GM19324 (cell line): ENCODE measurements around the gene ATP7A.
"Not testable (repeated sequence)": the region's sequence is repeated elsewhere in the genome, so short reads cannot be mapped to it uniquely, and the experiment has no call there.

Source experiments
- ATAC-seq: cut with Tn5 transposase; IDR thresholded peaks from one replicate; pipeline ENCODE4 v1.9.1; 2021; ENCODE audit warnings: mild to moderate bottlenecking, moderate library complexity; ENCODE audit not compliant: unreplicated experiment, low FRiP score

Gene ATP7A

DNA sequence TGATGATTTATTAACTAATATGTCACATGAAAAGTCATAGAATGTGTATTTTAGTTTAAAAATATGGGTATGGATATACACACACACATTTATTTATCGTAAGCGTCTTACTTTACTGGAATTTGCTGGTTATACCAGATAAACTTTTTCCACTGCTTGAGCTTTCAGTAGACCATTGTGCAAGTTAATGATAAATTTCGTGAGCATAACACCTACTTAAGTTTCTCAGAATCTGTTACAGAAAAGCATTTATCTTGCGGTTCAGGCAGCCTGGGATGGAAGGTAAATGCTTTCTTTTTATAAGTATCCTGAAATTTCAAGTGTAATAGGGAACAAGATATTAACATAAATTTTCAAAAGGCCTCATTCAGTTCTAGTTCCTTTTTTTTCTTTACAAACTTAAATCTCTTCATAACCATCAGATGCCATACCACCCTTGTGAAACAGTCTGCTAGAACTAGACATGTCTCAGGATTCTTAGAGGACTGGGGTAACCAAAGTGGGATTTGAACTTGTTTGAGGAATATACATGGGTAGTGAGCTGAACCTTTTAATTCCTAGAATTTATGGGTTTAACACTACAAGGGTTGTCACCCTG lies 27.7 kb downstream of the ATP7A start:
- ATAC-seq: no peak

GRCh38 chrX:77945031-77945430 lies 34.5 kb downstream of the ATP7A start:
- not testable (repeated sequence) for ATAC-seq

DNA sequence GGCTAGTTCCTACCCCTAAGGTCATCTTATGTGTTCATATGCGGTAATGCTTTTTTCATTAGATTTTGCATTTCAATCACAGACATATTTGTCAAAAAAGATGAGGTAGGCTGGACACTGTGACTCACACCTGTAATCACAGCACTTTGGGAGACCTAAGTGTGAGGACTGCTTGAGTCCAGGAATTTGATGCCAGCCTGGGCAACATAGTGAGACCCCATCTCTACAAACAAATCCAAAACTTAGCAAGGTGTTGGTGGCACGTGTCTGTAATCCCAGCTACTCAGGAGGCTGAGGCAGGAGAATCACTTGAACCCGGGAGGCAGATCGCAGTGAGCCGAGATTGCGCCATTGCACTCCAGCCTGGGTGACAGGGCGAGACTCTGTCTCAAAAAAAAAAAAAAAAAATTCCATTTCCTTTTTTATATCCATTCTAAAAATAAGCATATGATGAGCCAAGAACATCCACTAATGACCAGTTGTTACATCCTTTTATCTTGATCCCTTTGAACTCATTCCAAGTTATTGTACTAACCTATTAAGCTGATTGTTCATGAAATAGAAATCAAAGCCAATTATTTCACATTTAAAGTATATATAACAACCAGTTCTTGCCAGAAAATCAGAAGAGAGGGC lies 35.5 kb downstream of the ATP7A start:
- no peak for ATAC-seq

DNA sequence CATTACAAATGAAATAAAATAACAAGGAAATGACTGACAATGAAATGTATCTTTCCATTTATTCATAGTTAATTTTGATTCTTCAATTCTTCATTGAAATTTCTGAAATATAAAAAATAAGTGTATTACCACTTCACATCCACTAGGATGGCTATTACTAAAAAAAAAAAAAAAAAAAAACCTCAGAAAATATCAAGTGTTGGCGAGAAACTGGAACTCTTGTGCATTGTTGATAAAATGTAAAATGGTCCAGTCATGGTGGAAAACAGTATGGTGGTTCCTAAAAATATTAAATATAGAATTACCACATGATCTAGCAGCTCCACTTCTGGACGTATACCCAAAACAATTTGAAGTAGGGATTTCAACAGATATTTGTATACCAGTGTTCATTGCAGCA lies 36.1 kb downstream of the ATP7A start:
- ATAC-seq: no peak

DNA sequence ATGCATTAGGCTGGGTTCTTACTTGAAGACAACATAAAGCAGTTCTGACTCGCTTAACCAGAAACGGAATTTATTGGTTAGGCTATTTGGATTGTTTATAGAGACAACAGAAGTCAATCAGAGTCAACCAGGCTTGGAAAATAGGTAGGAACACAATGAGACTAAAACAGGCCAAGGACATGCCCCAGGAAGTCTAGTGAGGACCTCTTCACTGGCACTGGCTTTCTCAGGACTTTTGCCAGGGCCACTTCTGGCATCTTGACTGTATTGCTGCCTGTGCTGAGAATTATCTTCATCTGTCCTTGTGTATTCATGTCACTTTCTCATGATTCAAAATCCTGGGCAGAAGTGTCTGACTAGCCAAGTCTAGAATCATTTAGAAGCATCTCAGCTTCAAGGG lies 39.3 kb downstream of the ATP7A start:
- ATAC-seq: no peak

DNA sequence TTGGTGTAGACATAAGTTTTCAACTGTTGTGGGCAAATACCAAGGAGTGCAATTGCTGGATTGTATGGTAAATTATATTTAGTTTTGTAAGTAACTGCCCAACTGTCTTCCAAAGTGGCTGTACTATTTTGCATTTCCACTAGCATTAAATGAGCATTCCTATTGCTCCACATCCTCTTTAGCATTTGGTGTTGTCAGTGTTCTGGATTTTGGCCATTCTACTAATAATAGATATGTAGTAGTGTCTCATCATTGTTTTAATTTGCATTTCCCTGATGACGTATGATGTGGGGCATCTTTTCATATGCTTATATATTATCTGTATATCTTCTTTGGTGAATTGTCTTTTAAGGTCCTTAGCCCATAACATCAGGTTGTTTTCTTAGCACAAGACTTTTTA lies 41.7 kb downstream of the ATP7A start:
- no peak for ATAC-seq

GRCh38 chrX:77953302-77953701 lies 42.8 kb downstream of the ATP7A start:
- ATAC-seq: no peak

- no peak for ATAC-seq
These were observed 43.2 kb downstream of the ATP7A start for GRCh38 chrX:77953708-77954107.

DNA sequence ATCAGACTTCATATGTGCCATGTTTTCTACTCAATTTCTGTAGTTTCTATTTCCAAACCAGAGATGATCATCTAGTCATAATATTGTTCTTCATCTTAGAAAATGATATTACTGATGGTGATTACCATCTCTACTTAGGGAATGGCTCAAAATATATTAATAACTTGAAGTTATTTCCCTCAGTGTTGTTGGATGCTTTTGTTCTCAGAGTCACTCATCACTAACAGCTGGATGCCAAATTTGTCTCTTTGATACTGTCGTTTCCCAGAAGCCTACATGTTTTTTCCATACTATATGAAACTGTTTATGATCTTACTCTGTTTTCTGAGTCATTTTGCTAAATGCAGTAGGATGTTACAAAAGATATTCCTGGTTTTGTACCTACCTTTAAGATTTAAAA lies 50.1 kb downstream of the ATP7A start:
- no peak for ATAC-seq

DNA sequence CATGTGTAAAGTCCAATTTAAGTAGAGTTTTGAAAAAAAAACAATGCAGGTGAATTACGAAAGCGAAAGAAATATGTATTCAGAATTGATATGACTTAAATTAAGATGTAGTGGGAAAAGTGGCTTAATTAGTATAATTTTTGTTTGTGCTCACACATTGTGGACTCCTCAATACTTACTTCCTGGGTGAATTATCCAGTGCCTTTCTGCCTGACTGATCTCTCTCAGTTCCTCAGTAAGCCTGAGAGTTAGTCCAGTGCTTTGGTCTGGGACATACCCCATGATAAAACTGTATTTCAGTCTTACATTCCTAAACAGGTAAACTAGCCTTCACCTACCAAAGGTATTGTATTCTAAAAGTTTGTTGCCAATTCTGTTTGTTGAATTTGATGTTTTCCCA lies 50.6 kb downstream of the ATP7A start:
- ATAC-seq: no peak

DNA sequence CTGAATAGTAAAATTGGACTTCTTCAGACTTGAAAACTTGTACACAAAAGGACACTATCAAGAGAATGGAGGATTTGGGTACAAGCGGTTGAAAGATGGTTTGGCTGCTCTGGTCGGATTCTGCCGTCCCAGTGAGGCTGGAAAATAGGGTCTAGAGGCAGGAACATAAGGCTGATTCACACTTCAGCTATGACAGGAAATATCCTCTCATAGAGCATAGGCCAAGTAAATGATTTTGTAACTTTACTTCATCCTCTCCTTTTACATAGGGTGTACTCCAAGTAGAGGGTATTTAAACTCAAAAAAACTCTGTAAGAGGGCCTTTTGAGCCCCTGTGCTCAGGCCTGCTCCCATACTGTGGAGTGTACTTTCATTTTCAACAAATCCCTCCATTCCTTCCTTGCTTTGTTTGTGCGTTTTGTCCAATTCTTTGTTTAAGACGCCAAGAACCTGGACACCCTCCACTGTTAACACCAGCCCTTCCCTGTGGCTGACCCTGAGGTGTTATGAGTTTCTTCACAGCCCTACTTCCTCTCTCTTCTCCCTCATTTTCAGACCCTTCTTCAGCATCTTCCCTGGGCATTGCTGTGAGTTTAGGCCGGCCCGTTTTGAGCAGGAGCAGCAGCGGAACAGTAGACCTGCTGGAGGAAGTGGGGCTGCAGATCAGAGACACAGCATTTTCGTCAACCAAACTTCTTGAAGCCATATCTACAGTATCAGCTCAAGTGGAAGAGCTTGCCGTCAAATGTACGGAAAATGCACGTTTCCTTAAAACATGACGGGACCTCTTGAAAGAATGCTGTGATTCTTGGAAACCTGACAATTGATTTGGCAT lies 51.8 kb downstream of the ATP7A start:
- ATAC-seq: no peak

DNA sequence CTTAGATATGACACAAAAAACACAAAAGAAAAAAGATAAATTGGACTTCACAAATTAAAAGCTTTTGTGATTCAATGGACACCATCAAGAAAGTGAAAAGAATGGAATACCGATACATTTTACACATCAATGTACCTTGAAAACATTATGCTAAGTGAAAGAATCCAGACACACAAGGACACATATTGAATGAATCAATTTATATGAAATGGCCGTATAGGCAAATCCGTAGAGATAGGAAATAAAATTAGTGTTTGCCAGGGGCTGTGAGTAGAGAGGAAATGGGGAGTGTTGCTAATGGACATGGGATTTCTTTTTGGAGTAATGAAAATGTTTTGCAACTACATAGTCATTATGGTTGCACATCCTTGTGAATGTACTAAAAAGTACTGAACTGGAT lies 55.9 kb downstream of the ATP7A start:
- ATAC-seq: no peak

DNA sequence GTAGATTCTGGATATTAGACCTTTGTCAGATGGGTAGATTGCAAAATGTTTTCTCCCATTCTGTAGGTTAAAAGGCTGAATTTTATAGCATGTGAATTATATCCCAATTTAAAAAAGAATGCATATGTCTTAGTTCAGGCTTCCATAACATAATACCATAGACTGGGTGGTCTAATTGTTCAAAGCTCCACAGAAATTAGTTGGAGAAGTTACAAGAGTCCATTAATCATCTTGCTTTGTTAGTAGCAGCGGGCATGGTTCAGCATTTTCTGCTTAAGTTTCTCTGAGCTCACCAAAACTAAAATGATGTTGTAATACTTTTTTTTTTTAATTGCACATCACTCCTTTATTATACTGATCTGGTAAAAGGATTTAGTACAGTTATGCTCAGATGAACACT lies 57.1 kb downstream of the ATP7A start:
- ATAC-seq: no peak

DNA sequence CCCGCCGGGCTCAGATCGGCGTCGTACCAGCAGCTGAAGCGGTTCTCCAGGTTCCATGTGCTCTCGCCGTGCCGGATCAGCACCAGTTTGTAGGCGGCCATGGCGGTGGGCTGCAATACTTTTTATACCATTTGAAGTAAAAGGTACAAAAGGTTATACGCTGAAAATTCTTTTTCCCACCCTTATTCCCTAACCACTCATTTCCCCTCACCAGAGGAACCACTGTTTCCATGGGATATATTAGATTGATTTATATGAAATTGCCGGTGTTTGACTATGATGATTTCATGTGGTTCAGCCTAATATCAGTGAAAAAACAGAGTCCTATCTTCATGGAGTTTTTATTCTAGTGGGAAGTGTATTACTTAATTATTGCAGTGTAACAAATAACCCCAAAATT lies 59.0 kb downstream of the ATP7A start, which contains the start of gene PGAM4:
Gene PGAM4 (minus strand): TSS at position 101 of the 400 bp plus-strand sequence. CDS start 0 bp downstream, at position 101.
- no peak for ATAC-seq

- no peak for ATAC-seq
These were observed 65.3 kb downstream of the ATP7A start for GRCh38 chrX:77975755-77976154.

GRCh38 chrX:77977095-77977494 lies 66.6 kb downstream of the ATP7A start:
- no peak for ATAC-seq

GRCh38 chrX:77977518-77977917 lies 67.0 kb downstream of the ATP7A start:
- no peak for ATAC-seq

GRCh38 chrX:77979870-77980269 lies 69.4 kb downstream of the ATP7A start:
- ATAC-seq: no peak

- ATAC-seq: no peak
These were observed 101.4 kb downstream of the ATP7A start for GRCh38 chrX:78011846-78012245.

DNA sequence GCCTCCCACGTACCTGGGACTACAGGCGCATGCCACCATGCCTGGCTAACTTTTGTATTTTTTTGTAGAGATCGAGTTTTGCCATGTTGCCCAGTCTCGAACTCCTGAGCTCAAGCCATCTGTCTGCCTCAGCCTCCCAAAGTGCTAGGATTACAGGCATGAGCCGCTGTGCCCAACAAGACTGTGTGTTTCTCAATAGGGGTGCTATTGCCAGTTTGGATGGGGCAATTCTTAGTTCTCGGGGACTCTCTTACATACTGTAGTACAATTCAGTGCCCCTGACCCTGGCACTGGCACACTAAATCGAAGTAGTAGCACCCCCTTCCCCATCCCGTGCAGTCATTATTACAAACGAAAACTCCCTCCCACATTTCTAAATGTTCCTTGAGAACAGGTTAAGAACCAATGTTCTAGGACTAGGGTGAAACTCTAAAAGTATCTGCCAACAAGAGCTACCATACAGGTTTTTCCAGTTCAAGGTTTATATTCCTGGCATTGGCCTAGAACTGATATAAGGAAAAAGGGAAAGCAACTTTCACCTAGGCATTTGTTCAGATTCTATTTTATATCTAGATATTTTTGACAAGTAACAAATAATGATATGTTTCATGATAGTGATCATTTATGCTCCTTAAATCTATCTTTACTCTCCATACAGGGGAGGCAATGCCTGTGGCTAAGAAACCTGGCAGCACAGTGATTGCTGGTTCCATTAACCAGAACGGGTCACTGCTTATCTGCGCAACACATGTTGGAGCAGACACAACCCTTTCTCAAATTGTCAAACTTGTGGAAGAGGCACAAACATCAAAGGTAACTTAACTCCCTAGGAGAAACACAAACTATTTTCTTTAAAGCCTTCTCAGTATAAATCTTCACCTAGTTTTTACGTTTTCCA lies 109.3 kb downstream of the ATP7A start:
- no peak for ATAC-seq
